GM18873 (cell line): ENCODE results near the gene ARL2.
"Not testable (repeated sequence)": the region's sequence is repeated elsewhere in the genome, so short reads cannot be mapped to it uniquely, and the experiment has no call there.

Experiments used
- ATAC-seq: cut with Tn5 transposase; IDR thresholded peaks from one replicate; pipeline ENCODE4 v1.9.1; 2021; ENCODE audit warnings: mild to moderate bottlenecking, moderate library complexity, moderate number of reproducible peaks; ENCODE audit not compliant: unreplicated experiment, low FRiP score

ARL2 gene

GRCh38 chr11:65003968-65004367, 10.0 kb upstream of the ARL2 start:
- ATAC-seq: not testable (repeated sequence)

- no peak for ATAC-seq
Observed at GRCh38 chr11:65008016-65008415, 5.9 kb upstream of the ARL2 start.

- no peak for ATAC-seq
Observed at GRCh38 chr11:65008873-65009272, 5.1 kb upstream of the ARL2 start.

- ATAC-seq: peak; percentile 59
Observed at GRCh38 chr11:65013130-65013887, 651 bp upstream of the ARL2 start.

GRCh38 chr11:65014726-65015227, 817 bp downstream of the ARL2 start:
- no peak for ATAC-seq

- no peak for ATAC-seq
Observed at GRCh38 chr11:65016705-65017104, 2.7 kb downstream of the ARL2 start.

- ATAC-seq: no peak
Observed at GRCh38 chr11:65017937-65018336, 4.0 kb downstream of the ARL2 start.

- ATAC-seq: no peak
Observed at GRCh38 chr11:65019824-65020223, 5.9 kb downstream of the ARL2 start.

GRCh38 chr11:65021003-65021402, 7.0 kb downstream of the ARL2 start:
- ATAC-seq: no peak

GRCh38 chr11:65021509-65021908, 7.5 kb downstream of the ARL2 start:
- ATAC-seq: no peak

- ATAC-seq: not testable (repeated sequence)
Observed at GRCh38 chr11:65023502-65023901, 9.5 kb downstream of the ARL2 start.

- no peak for ATAC-seq
Observed at GRCh38 chr11:65026810-65027209, 12.8 kb downstream of the ARL2 start.

GRCh38 chr11:65027213-65028067, 13.5 kb downstream of the ARL2 start, which contains the start of gene SNX15:
SNX15 (plus strand) TSS chr11:65027439; CDS start chr11:65027538, 99 bp downstream.
- ATAC-seq: peak; percentile 78

- no peak for ATAC-seq
Observed at GRCh38 chr11:65032216-65032615, 18.3 kb downstream of the ARL2 start.

- ATAC-seq: no peak
Observed at GRCh38 chr11:65034423-65034822, 20.5 kb downstream of the ARL2 start.

- no peak for ATAC-seq
Observed at GRCh38 chr11:65035579-65035978, 21.6 kb downstream of the ARL2 start.

- ATAC-seq: no peak
Observed at GRCh38 chr11:65036931-65037330, 23.0 kb downstream of the ARL2 start.

GRCh38 chr11:65040520-65040846, 26.5 kb downstream of the ARL2 start:
- no peak for ATAC-seq

GRCh38 chr11:65040847-65041622, 27.1 kb downstream of the ARL2 start, which contains the start of gene SAC3D1:
SAC3D1 (plus strand) TSS chr11:65041210; CDS start chr11:65041293, 83 bp downstream.
- peak; percentile 83 for ATAC-seq

GRCh38 chr11:65042891-65043290, 28.9 kb downstream of the ARL2 start:
- ATAC-seq: no peak
